GM12878 (cell line): Measurements from ENCODE around the gene CLRN3. TPM values are rescaled to one million over a fixed set of nuclear protein-coding genes. Genes with fewer than 3 reads are reported as not detected.

ENCODE experiments used
- ATAC-seq: fragments of 200-7000 bp; cut with Tn5 transposase; 3 replicates; pipeline ENCODE4 v1.9.1; 2020; ENCODE audit warnings: mild to moderate bottlenecking, moderate library complexity
- BruUV-seq: library from RNA; stranded (reverse); fragments of 400-500 nt; replicated peaks from 2 replicates; lab custom pipeline; 2021; lab: Mats Ljungman, UMichigan
- CTCF ChIA-PET: fragments of 300-600 bp; sonication (Branson Sonifier 250); formaldehyde crosslinking; extraction: SDS; loops from one replicate; lab custom pipeline; 2021; ENCODE audit warnings: inconsistent platforms; lab: Yijun Ruan, JAX
- POLR2A ChIA-PET: fragments of 350-600 bp; formaldehyde crosslinking; extraction: SDS; loops from one replicate; lab custom pipeline; 2021; ENCODE audit warnings: inconsistent platforms; lab: Charles Lee
- RAD21 ChIA-PET: fragments of 300-600 bp; sonication (Branson Sonifier 250); formaldehyde crosslinking; loops from one replicate; lab custom pipeline; 2023; ENCODE audit warnings: antibody characterized with exemption; ENCODE audit not compliant: unreplicated experiment; lab: Charles Lee
- SMC1A ChIA-PET: fragments of 300-600 bp; sonication (Branson Sonifier 250); formaldehyde crosslinking; loops from one replicate; lab custom pipeline; 2023; ENCODE audit not compliant: unreplicated experiment, uncharacterized antibody; lab: Charles Lee
- DNase-seq: peaks from one replicate; pipeline ENCODE4 v3.0.0-alpha.2; 2011; ENCODE audit warnings: low read depth, low spot score
- FAIRE-seq: peaks from 3 replicates; lab custom pipeline; 2011; peaks lifted over from hg19 to GRCh38; lab: Jason Lieb, UNC
- H2AFZ ChIP-seq: 2 replicates; pipeline ENCODE4 v1.6.0; 2011; ENCODE audit warnings: low read depth, low read length, control low read depth; ENCODE audit not compliant: control insufficient read depth
- H3K27ac ChIP-seq: 2 replicates; pipeline ENCODE4 v1.5.1; 2011; ENCODE audit warnings: control low read depth; ENCODE audit not compliant: control insufficient read depth, insufficient read depth
- H3K27me3 ChIP-seq, 2 experiments: replicated peaks in 1 of 2; 2 replicates each; pipeline versions ENCODE4 v1.6.0 to v1.6.1; 2011; ENCODE audit warnings: low read length in 1 of 2; ENCODE audit not compliant: control insufficient read depth in 2 of 2, insufficient read depth in 2 of 2
- H3K36me3 ChIP-seq, 2 experiments: 2 replicates each; pipeline ENCODE4 v1.5.1; 2011; ENCODE audit warnings: low read length in 1 of 2; ENCODE audit not compliant: control insufficient read depth in 2 of 2, insufficient read depth in 2 of 2
- H3K4me1 ChIP-seq: 2 replicates; pipeline ENCODE4 v1.6.1; 2011; ENCODE audit warnings: mild to moderate bottlenecking, low read length, moderate library complexity, mixed read lengths; ENCODE audit not compliant: control insufficient read depth, insufficient read depth
- H3K4me2 ChIP-seq: 2 replicates; pipeline ENCODE4 v1.6.0; 2011; ENCODE audit warnings: control low read depth; ENCODE audit not compliant: control insufficient read depth, insufficient read depth
- H3K4me3 ChIP-seq: fragments of 200-600 bp; sonication (generic); 2 replicates; pipeline ENCODE4 v1.5.1; 2016
- H3K79me2 ChIP-seq: 2 replicates; pipeline ENCODE4 v1.6.0; 2011; ENCODE audit warnings: low read length; ENCODE audit not compliant: control insufficient read depth, insufficient read depth
- H3K9ac ChIP-seq: 2 replicates; pipeline ENCODE4 v1.8.0; 2011; ENCODE audit warnings: low read length, control low read depth, mixed read lengths; ENCODE audit not compliant: control insufficient read depth, insufficient read depth
- H3K9me3 ChIP-seq: replicated peaks from 3 replicates; pipeline ENCODE4 v1.5.1; 2011; ENCODE audit warnings: mild to moderate bottlenecking, low read length; ENCODE audit not compliant: control insufficient read depth, insufficient read depth
- H4K20me1 ChIP-seq: 2 replicates; pipeline ENCODE4 v1.6.0; 2011; ENCODE audit not compliant: control insufficient read depth, insufficient read depth
- CBFB ChIP-seq: IDR thresholded peaks from 2 replicates; pipeline ENCODE4 v1.6.1; 2016; ENCODE audit warnings: antibody characterized with exemption, low read depth
- RAD51 ChIP-seq: fragments of 450-650 bp; IDR thresholded peaks from 2 replicates; pipeline ENCODE4 v1.6.1; 2016; ENCODE audit warnings: moderate library complexity, mild to moderate bottlenecking, inconsistent platforms
- YY1 ChIP-seq: IDR thresholded peaks from 2 replicates; pipeline ENCODE4 v1.6.1; 2011; ENCODE audit warnings: low read depth, mild to moderate bottlenecking, low read length
- ZBED1 ChIP-seq: IDR thresholded peaks from 2 replicates; pipeline ENCODE4 v1.6.1; 2016; ENCODE audit warnings: borderline replicate concordance
- ZSCAN29 ChIP-seq: fragments of 450-650 bp; IDR thresholded peaks from 2 replicates; pipeline ENCODE4 v1.6.1; 2017; ENCODE audit warnings: mild to moderate bottlenecking, moderate library complexity
- ZZZ3 ChIP-seq: IDR thresholded peaks from 2 replicates; pipeline ENCODE4 v1.6.1; 2011; ENCODE audit warnings: low read depth; ENCODE audit not compliant: control insufficient read depth, insufficient read length
- WGBS: methylation state at CpG from one replicate; pipeline ENCODE4 v1.1.6; 2016; ENCODE audit warnings: low lambda C conversion rate; ENCODE audit not compliant: insufficient replicate concordance, insufficient coverage; ENCODE audit errors: missing lambda C conversion rate; 5-methylcytosine and 5-hydroxymethylcytosine counted together
- in situ Hi-C: fragments of 300-500 bp; cut with MboI; formaldehyde crosslinking; loops from 9 replicates; pipeline ENCODE4 v1.14.3; 2018; ENCODE audit warnings: mixed read lengths
- intact Hi-C: fragments of 100-400 bp; cut with micrococcal nuclease; formaldehyde crosslinking; loops from one replicate; pipeline ENCODE4 v1.14.2; 2022; ENCODE audit not compliant: unreplicated experiment
- polyA plus RNA-seq, 11 experiments: library from polyadenylated mRNA; depleted of rRNA in 4 of 11; unstranded in 6 of 11; stranded (reverse) in 5 of 11; fragments of >200 nt; fragmentation: Nextera tagmentation in 4 of 11; fragmentation: Illumina TruSeq in 1 of 11; extraction: Ambion mirVana in 4 of 11; extraction: Trizol in 1 of 11; gene quantifications; 1 replicate in 1 of 11; 2 replicates in 10 of 11; pipeline versions ENCODE4 v1.2.1 to v1.2.3, GENCODE V29; 2011 to 2016; ENCODE audit warnings: inconsistent platforms in 2 of 11, missing spikeins in 2 of 11, low read depth in 1 of 11
- total RNA-seq, 4 experiments: library from RNA; depleted of rRNA in 3 of 4; stranded (reverse); fragments of >200 nt in 3 of 4; fragmentation: Illumina TruSeq in 1 of 4; extraction: Trizol in 1 of 4; gene quantifications; 2 replicates each; pipeline versions ENCODE4 v1.2.1 to v1.2.3, GENCODE V29; 2013 to 2021

CLRN3 gene
- total and polyA plus RNA-seq, 10 of the 15 experiments (the other 5 are each of a cell fraction or from before 2014, with no cell fraction given), result not detected

- no peak for TF ChIP-seq RAD51
- no peak for TF ChIP-seq ZZZ3
- no peak for TF ChIP-seq YY1
- TF ChIP-seq ZBED1, result no peak
These were observed 35.5 kb upstream of the CLRN3 start (continued) for GRCh38 chr10:127928021-127928806.

- ATAC-seq, result no peak
- H3K27me3 ChIP-seq, result no peaks in the 10 kb centered on the region
- no peak overlapping the region for H3K4me2 ChIP-seq
- ChIA-PET RAD21 (no interaction called here), SMC1A (no interaction called here), POLR2A (no interaction called here)
- H3K4me1 ChIP-seq, result no peaks in the 10 kb centered on the region
- in situ Hi-C loops, result no loop called here
- H4K20me1 ChIP-seq, result no peaks in the 10 kb centered on the region
- no peak overlapping the region for H2AFZ ChIP-seq
- FAIRE-seq, result no peak
- H3K9me3 ChIP-seq, result no peaks in the 10 kb centered on the region
- TF ChIP-seq CBFB, result no peak
- no peak for TF ChIP-seq ZSCAN29
- TF ChIP-seq, all 136 proteins: peak for 0
- Histone ChIP-seq H3K4me3 (no peak overlapping the region), H3K79me2 (no peaks in the 10 kb centered on the region), H3K9ac (no peak overlapping the region), H3K27ac (no peak overlapping the region), H3K36me3 (no peaks in the 10 kb centered on the region)
- intact Hi-C loops, result no loop called here
- CTCF ChIA-PET, result no interaction called here
- no TSS peak for BruUV-seq
- no peak for DNase-seq
- 12% methylated on average over 8 of the region's 8 CpGs for WGBS
These were observed 33.7 kb upstream of the CLRN3 start for GRCh38 chr10:127926455-127926854.
